Measurements from ENCODE around the gene PAGR1. TPM values are rescaled to one million over a fixed set of nuclear protein-coding genes. Genes with fewer than 3 reads are reported as not detected.

Gene PAGR1
- total and polyA plus RNA-seq, 9 of the 15 experiments (the other 6 are each of a cell fraction or from before 2014, with no cell fraction given), result 1.4 to 58.2 (median 16.8) TPM

- TF ChIP-seq GABPB1 (CRISPR knock-in tag; IDR thresholded peaks at IDR 0.05), result peak; percentile 99
- TF ChIP-seq MEF2A (IDR thresholded peaks at IDR 0.05; ENCODE audit: control insufficient read depth, low read depth, low read length), result 0 out of 2 replicates have a peak, but pooled peaks have one; percentile 33
- 0 out of 2 replicates have a peak, but pooled peaks have one; percentile 64 for TF ChIP-seq ZBTB9 (CRISPR knock-in tag; IDR thresholded peaks at IDR 0.05)
- TF ChIP-seq HBP1 (CRISPR knock-in tag; IDR thresholded peaks at IDR 0.05), result no peak
- TF ChIP-seq ETV5 (CRISPR knock-in tag; IDR thresholded peaks at IDR 0.05; ENCODE audit: low read depth), result peak; percentile 66
- TF ChIP-seq ZNF212 (CRISPR knock-in tag; IDR thresholded peaks at IDR 0.05), result 0 out of 2 replicates have a peak, but pooled peaks have one; percentile 55
- TF ChIP-seq ZNF449 (CRISPR knock-in tag; IDR thresholded peaks at IDR 0.05), result no peak
- TF ChIP-seq ZNF12 (CRISPR knock-in tag; IDR thresholded peaks at IDR 0.05), result no peak
- no peak for TF ChIP-seq NUFIP1 (IDR thresholded peaks at IDR 0.05; ENCODE audit: partially characterized antibody)
- TF ChIP-seq KAT2B (IDR thresholded peaks at IDR 0.05; ENCODE audit: low read depth, low read length), result no peak
- TF ChIP-seq MTA1 (IDR thresholded peaks at IDR 0.05; ENCODE audit: borderline replicate concordance), result peak; percentile 68
- TF ChIP-seq ZNF23 (CRISPR knock-in tag; IDR thresholded peaks at IDR 0.05), result no peak
- TF ChIP-seq ETV1 (tag; conservative IDR thresholded peaks at IDR 0.05; ENCODE audit: low read depth), result peak; percentile 30; the same call in 1 of the 2 replicates
- peak; percentile 88; the same call in 1 of the 2 replicates for TF ChIP-seq TFAP4 (CRISPR knock-in tag; IDR thresholded peaks at IDR 0.05; ENCODE audit: borderline replicate concordance)
- no peak for TF ChIP-seq ZNF277 (CRISPR knock-in tag; IDR thresholded peaks at IDR 0.05; ENCODE audit: borderline replicate concordance)
- TF ChIP-seq SMARCB1 (IDR thresholded peaks at IDR 0.05; ENCODE audit: insufficient read length, low read depth), result no peak
- TF ChIP-seq ZBTB2 (IDR thresholded peaks at IDR 0.05), result peak; percentile 97
- peak; percentile 32 for TF ChIP-seq BRD9 (IDR thresholded peaks at IDR 0.05; ENCODE audit: low read depth, partially characterized antibody)
- TF ChIP-seq HOXB6 (CRISPR knock-in tag; IDR thresholded peaks at IDR 0.05; ENCODE audit: borderline replicate concordance), result no peak
- TF ChIP-seq ZSCAN32 (CRISPR knock-in tag; IDR thresholded peaks at IDR 0.05), result no peak
Observed at GRCh38 chr16:29790183-29790948, 25.6 kb upstream of the PAGR1 start, which contains the start of gene KIF22 (continued).

Measured in K562 (cell line).